ENCODE data around the gene SYNE3.

SYNE3 gene

GRCh38 chr14:95548328-95548929, 32.0 kb upstream of the SYNE3 start:
- no peak for TF ChIP-seq CTCF (IDR thresholded peaks at IDR 0.05; ENCODE audit: extremely low read depth, insufficient read depth, missing control alignments)
- in situ Hi-C loops (cut with MboI; ENCODE audit: low pct_unique_long_range_greater_than_20kb, low sequenced_read_pairs, unreplicated experiment): no loop called here
- no peak for DNase-seq (ENCODE audit: low spot score)

- no peak for TF ChIP-seq CTCF (IDR thresholded peaks at IDR 0.05; ENCODE audit: extremely low read depth, insufficient read depth, missing control alignments)
- in situ Hi-C loops (cut with MboI; ENCODE audit: low pct_unique_long_range_greater_than_20kb, low sequenced_read_pairs, unreplicated experiment): no loop called here
- no peak for DNase-seq (ENCODE audit: low spot score)
Observed at GRCh38 chr14:95547626-95548327, 31.3 kb upstream of the SYNE3 start.

GRCh38 chr14:95547272-95547625, 30.8 kb upstream of the SYNE3 start:
- no peak for TF ChIP-seq CTCF (IDR thresholded peaks at IDR 0.05; ENCODE audit: extremely low read depth, insufficient read depth, missing control alignments)
- in situ Hi-C loops (cut with MboI; ENCODE audit: low pct_unique_long_range_greater_than_20kb, low sequenced_read_pairs, unreplicated experiment): no loop called here
- DNase-seq (ENCODE audit: low spot score): no peak

- DNase-seq (ENCODE audit: low spot score): no peak
- in situ Hi-C loops (cut with MboI; ENCODE audit: low pct_unique_long_range_greater_than_20kb, low sequenced_read_pairs, unreplicated experiment): no loop called here
- TF ChIP-seq CTCF (IDR thresholded peaks at IDR 0.05; ENCODE audit: extremely low read depth, insufficient read depth, missing control alignments): no peak
Observed at GRCh38 chr14:95545515-95546168, 29.2 kb upstream of the SYNE3 start.

GRCh38 chr14:95544588-95544987, 28.1 kb upstream of the SYNE3 start:
- no peak for TF ChIP-seq CTCF (IDR thresholded peaks at IDR 0.05; ENCODE audit: extremely low read depth, insufficient read depth, missing control alignments)
- in situ Hi-C loops (cut with MboI; ENCODE audit: low pct_unique_long_range_greater_than_20kb, low sequenced_read_pairs, unreplicated experiment): no loop called here
- no peak for DNase-seq (ENCODE audit: low spot score)

- in situ Hi-C loops (cut with MboI; ENCODE audit: low pct_unique_long_range_greater_than_20kb, low sequenced_read_pairs, unreplicated experiment): no loop called here
- no peak for TF ChIP-seq CTCF (IDR thresholded peaks at IDR 0.05; ENCODE audit: extremely low read depth, insufficient read depth, missing control alignments)
- no peak for DNase-seq (ENCODE audit: low spot score)
Observed at GRCh38 chr14:95543021-95543420, 26.6 kb upstream of the SYNE3 start.
